Endothelial cell of umbilical vein (primary cell): ENCODE measurements around the gene CBLB. TPM values are rescaled to one million over a fixed set of nuclear protein-coding genes. Genes with fewer than 3 reads are reported as not detected.

Experiments used
- BruUV-seq: library from RNA; stranded (reverse); fragments of 400-500 nt; replicated peaks from 2 replicates; lab custom pipeline; 2021; lab: Mats Ljungman, UMichigan
- CTCF ChIA-PET: fragments of 300-600, 350-600 bp; sonication (Branson Sonifier 250); formaldehyde crosslinking; loops from one replicate; lab custom pipeline; 2021; ENCODE audit warnings: antibody characterized with exemption, inconsistent platforms; lab: Charles Lee
- POLR2A ChIA-PET: fragments of 300-600, 350-600 bp; sonication (Branson Sonifier 250); formaldehyde crosslinking; loops from one replicate; lab custom pipeline; 2021; ENCODE audit warnings: antibody characterized with exemption, inconsistent platforms; lab: Charles Lee
- DNase-seq: peaks from one replicate; pipeline ENCODE4 v3.0.0-alpha.2; 2011; ENCODE audit warnings: low read depth, low spot score
- FAIRE-seq: peaks from 2 replicates; lab custom pipeline; 2011; peaks lifted over from hg19 to GRCh38; lab: Jason Lieb, UNC
- H2AFZ ChIP-seq: 2 replicates; pipeline ENCODE4 v1.6.0; 2012; ENCODE audit warnings: low read depth, low read length, control low read depth, inconsistent platforms
- H3K27ac ChIP-seq: 2 replicates; pipeline ENCODE4 v1.5.1; 2011; ENCODE audit warnings: low read depth, mild to moderate bottlenecking, control low read depth, low read length, moderate library complexity; ENCODE audit not compliant: insufficient read depth
- H3K27me3 ChIP-seq, 2 experiments: 2 replicates each; pipeline versions ENCODE4 v1.6.0 to v1.6.1; 2011; ENCODE audit warnings: low read length in 2 of 2, mixed read lengths in 1 of 2; ENCODE audit not compliant: control insufficient read depth in 2 of 2, insufficient read depth in 2 of 2
- H3K36me3 ChIP-seq, 2 experiments: 2 replicates in 1 of 2; 3 replicates in 1 of 2; pipeline ENCODE4 v1.5.1; 2011; ENCODE audit warnings: low read length in 2 of 2, mild to moderate bottlenecking in 1 of 2, moderate library complexity in 1 of 2; ENCODE audit not compliant: control insufficient read depth in 2 of 2, insufficient read depth in 2 of 2; ENCODE audit errors: extremely low read depth in 1 of 2
- H3K4me1 ChIP-seq: 3 replicates; pipeline ENCODE4 v1.5.1; 2011; ENCODE audit warnings: mild to moderate bottlenecking, low read length; ENCODE audit not compliant: control insufficient read depth, insufficient read depth; ENCODE audit errors: extremely low read depth
- H3K4me2 ChIP-seq: 2 replicates; pipeline ENCODE4 v1.6.1; 2011; ENCODE audit warnings: low read length, control low read depth, mixed read lengths; ENCODE audit not compliant: insufficient read depth
- H3K4me3 ChIP-seq, 3 experiments: fragments of 200-600 bp in 1 of 3; sonication (generic), shearing (Covaris generic) in 1 of 3; replicated peaks in 1 of 3; 2 replicates each; pipeline ENCODE4 v1.5.1; 2011 to 2016; ENCODE audit warnings: control low read depth in 3 of 3, low read length in 3 of 3, mild to moderate bottlenecking in 2 of 3, inconsistent platforms in 1 of 3, low read depth in 1 of 3, moderate library complexity in 1 of 3; ENCODE audit not compliant: insufficient read depth in 1 of 3
- H3K79me2 ChIP-seq: 2 replicates; pipeline ENCODE4 v1.6.0; 2012; ENCODE audit warnings: low read length, inconsistent platforms; ENCODE audit not compliant: control insufficient read depth, insufficient read depth
- H3K9ac ChIP-seq: replicated peaks from 2 replicates; pipeline ENCODE3; 2011; ENCODE audit warnings: low read length, control low read depth; ENCODE audit not compliant: insufficient read depth; ENCODE audit errors: extremely low read depth
- H3K9me1 ChIP-seq: replicated peaks from 3 replicates; pipeline ENCODE4 v1.6.0; 2011; ENCODE audit warnings: mild to moderate bottlenecking, low read length; ENCODE audit not compliant: control insufficient read depth, insufficient read depth; ENCODE audit errors: extremely low read depth
- H3K9me3 ChIP-seq: replicated peaks from 2 replicates; pipeline ENCODE4 v1.5.1; 2012; ENCODE audit warnings: low read length, inconsistent platforms; ENCODE audit not compliant: control insufficient read depth, insufficient read depth
- H4K20me1 ChIP-seq: replicated peaks from 2 replicates; pipeline ENCODE3; 2011; ENCODE audit warnings: mild to moderate bottlenecking, low read length; ENCODE audit not compliant: control insufficient read depth, insufficient read depth; ENCODE audit errors: extremely low read depth
- FOS ChIP-seq: IDR thresholded peaks from 2 replicates; pipeline ENCODE4 v1.6.1; 2011; ENCODE audit warnings: mild to moderate bottlenecking, low read length, moderate library complexity, borderline replicate concordance; ENCODE audit not compliant: insufficient read depth
- GATA2 ChIP-seq: IDR thresholded peaks from 2 replicates; pipeline ENCODE4 v1.7.0; 2011; ENCODE audit warnings: low read depth, mild to moderate bottlenecking, moderate library complexity, mixed read lengths, low read length; ENCODE audit not compliant: insufficient read length, insufficient read depth
- JUN ChIP-seq: IDR thresholded peaks from 2 replicates; pipeline ENCODE4 v1.6.1; 2011; ENCODE audit warnings: borderline replicate concordance, low read depth; ENCODE audit not compliant: insufficient read length, insufficient read depth
- POLR2A ChIP-seq: IDR thresholded peaks from 2 replicates; pipeline ENCODE4 v1.6.1; 2012; ENCODE audit warnings: low read depth, mild to moderate bottlenecking, control low read depth, low read length
- dilution Hi-C: fragments of 300-500 bp; cut with MboI; formaldehyde crosslinking; loops from one replicate; pipeline ENCODE4 v1.15.0; 2019; ENCODE audit warnings: low sequenced_read_pairs; ENCODE audit not compliant: extremely low pct_ligation_motif_present
- intact Hi-C: fragments of 100-400 bp; cut with micrococcal nuclease; formaldehyde crosslinking; loops from one replicate; pipeline ENCODE4 v1.10.0; 2022
- polyA plus RNA-seq, 4 experiments: library from polyadenylated mRNA; depleted of rRNA in 3 of 4; stranded (reverse) in 3 of 4; unstranded in 1 of 4; fragments of >200 nt; gene quantifications; 2 replicates each; pipeline versions ENCODE4 v1.2.1 to v1.2.3, GENCODE V29; 2011 to 2012; ENCODE audit warnings: missing spikeins in 1 of 4
- total RNA-seq: library from RNA; stranded (reverse); gene quantifications from 2 replicates; pipeline ENCODE4 v1.2.3, GENCODE V29; 2021

The CBLB gene
- total and polyA plus RNA-seq, 2 donors (not counting 3 experiments of a cell fraction or from before 2014, with no cell fraction given), result 17.8 to 39.6 TPM

DNA sequence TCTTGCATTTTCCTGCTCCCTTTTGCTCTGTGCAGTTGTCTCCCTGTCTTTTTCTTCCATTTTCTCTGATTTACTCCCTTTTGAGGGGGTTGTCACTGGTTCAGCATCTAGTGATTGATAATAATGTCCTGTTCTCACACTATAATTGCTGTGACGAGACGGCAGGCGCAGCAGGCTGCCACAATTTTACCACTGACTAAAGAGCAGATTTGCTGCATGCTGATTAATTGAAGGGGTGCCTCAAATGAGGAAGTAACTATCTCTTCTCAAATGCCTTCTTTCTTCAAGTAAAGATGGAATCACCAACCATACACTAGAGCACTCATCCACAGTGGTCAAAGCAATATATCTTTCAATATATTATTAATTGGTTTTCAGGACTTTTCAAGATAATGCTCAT lies 219.3 kb downstream of the CBLB start:
- POLR2A ChIA-PET, result no interaction called here
- Histone ChIP-seq H3K9ac (no peak overlapping the region), H3K4me2 (no peak overlapping the region), H3K4me1 (no peaks in the 10 kb centered on the region), H3K36me3 (no peaks in the 10 kb centered on the region), H3K27ac (no peak overlapping the region), H3K9me3 (no peaks in the 10 kb centered on the region), H3K27me3 (peaks cover 0 to 1% of the 10 kb centered on the region in 2 experiments), H3K9me1 (no peaks in the 10 kb centered on the region), H3K4me3 (no peak overlapping the region), H3K79me2 (no peaks in the 10 kb centered on the region), H2AFZ (no peak overlapping the region), H4K20me1 (no peaks in the 10 kb centered on the region)
- BruUV-seq, result no TSS peak
- CTCF ChIA-PET, result interaction anchor here (1.0 kb wide), 1 partner anchor 8 kb away, joined by 3 read pairs; no protein-coding TSS in a partner anchor
- intact Hi-C loops (no loop called here), dilution Hi-C loops (no loop called here)
- DNase-seq (no peak), FAIRE-seq (no peak)
- TF ChIP-seq POLR2A (no peak), FOS (no peak), JUN (no peak), GATA2 (no peak)

DNA sequence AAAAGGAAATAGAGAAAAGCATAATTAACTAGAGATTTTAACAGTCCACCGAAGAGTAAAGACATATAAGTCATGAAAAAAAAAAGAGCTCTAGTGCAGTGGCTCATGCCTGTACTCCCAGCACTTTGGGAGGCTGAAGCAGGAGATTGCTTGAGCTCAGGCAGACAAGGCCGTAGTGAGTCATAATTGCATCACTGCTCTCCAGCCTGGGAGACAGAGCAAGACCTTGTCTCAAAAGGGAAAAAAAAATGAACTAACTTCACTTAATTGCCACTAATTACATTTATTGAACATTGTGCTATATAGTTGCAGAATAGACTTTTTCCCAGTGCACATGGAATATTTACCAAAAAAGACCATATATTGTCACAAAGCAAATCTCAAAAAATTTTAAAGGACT lies 221.8 kb downstream of the CBLB start:
- Histone ChIP-seq H2AFZ (no peak overlapping the region), H3K4me2 (no peak overlapping the region), H3K4me1 (no peaks in the 10 kb centered on the region), H3K9ac (no peak overlapping the region), H4K20me1 (no peaks in the 10 kb centered on the region), H3K9me1 (no peaks in the 10 kb centered on the region), H3K4me3 (no peak overlapping the region), H3K9me3 (no peaks in the 10 kb centered on the region), H3K36me3 (no peaks in the 10 kb centered on the region), H3K79me2 (no peaks in the 10 kb centered on the region), H3K27me3 (peaks cover 0 to 1% of the 10 kb centered on the region in 2 experiments), H3K27ac (no peak overlapping the region)
- ChIA-PET CTCF (interaction anchor here (0.6 to 1.1 kb wide), 4 partner anchors 11 to 1418 kb away, joined by 3 to 4 read pairs (median 4); no protein-coding TSS in a partner anchor), POLR2A (no interaction called here)
- FAIRE-seq (peak; percentile 15), DNase-seq (peak; percentile 48)
- intact Hi-C loops, result no loop called here
- BruUV-seq, result no TSS peak
- dilution Hi-C loops, result no loop called here
- peak; percentile 53 for TF ChIP-seq JUN
- no peak for TF ChIP-seq GATA2
- peak; percentile 87 for TF ChIP-seq FOS
